Stimulated activated CD8-positive, alpha-beta memory T cell treated with anti-CD3 and anti-CD28 coated beads, Interleukin-2, amount 100 ng/mL, for 1 hour (primary cell): Measurements from ENCODE around the gene SST.
"Not testable (repeated sequence)": the region's sequence is repeated elsewhere in the genome, so short reads cannot be mapped to it uniquely, and the experiment has no call there.

Experiments
- DNase-seq, 2 donors: peaks; one replicate each; pipeline ENCODE4 v3.0.0-alpha.2; 2020; ENCODE audit warnings: low read depth in 2 of 2

SST gene

DNA sequence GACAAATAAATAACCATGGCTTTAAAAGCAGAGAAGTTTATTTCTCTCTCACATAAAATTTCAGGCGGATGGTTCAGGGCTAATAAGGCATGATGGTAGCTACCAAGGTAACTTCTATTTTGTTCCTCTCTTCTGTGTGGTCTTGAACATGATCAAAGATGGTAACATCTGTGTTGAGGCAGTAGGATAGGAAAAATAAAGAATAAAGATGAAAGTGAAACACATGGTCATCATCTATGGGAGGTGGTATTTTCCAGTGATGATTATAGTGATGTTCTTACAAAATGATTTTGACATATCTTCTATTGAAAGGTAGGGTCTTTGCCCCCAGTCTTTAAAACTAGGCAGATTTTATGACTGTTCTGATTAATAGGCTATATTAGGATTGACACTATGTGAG lies 14.2 kb upstream of the SST start:
- no peak for DNase-seq

DNA sequence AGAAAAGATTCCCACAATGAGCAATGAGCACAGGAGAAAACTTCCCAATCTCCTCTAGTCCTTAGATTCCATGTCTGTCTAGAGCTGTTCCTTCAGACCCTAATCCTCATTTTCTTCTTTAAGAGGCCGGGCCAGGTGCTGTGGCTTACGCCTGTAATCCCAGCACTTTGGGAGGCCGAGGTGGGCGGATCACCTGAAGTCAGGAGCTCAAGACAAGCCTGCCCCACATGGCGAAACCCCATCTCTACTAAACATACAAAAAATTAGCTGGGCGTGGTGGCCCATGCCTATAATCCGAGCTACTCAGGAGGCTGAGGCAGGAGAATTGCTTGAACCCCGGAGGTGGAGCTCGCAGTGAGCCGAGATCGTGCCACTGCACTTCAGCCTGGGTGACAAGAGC lies 11.6 kb upstream of the SST start:
- DNase-seq = not testable (repeated sequence)

DNA sequence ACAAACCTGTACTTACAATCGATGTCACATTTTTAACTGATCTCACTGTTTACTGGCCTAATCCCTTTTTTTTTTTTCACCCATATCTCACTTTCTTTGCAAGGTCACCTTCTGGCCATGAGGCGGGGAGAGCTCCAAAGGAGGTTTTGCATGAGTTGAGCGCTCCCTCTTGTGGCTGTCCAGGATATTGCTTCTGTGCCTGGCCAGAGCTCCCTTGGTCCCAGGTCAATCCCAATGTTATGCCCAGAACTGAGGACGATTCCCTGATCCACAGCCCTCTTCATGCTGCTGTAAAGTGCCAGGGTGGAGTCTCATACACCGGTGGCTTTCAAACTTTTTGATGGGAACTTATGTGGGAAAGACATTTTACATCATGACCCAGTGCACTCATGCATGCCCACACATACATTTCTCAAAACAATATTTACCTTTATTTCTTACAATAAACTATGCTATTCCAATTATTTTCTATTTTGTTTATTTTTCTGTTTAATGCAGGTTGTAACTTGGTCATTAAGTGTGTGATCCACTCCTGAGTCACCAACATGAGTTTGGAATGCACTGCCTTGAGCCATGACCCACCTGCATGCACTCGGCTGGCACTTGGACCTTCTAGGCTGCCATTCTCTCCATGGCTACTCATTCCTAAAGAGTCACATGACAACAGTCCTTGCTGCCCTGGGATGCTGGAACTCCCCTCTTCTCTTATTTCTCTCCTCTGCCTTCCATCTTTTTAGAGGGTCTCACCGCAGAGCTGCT lies 9.6 kb upstream of the SST start:
- peak; percentile 27 to 43 for DNase-seq

DNA sequence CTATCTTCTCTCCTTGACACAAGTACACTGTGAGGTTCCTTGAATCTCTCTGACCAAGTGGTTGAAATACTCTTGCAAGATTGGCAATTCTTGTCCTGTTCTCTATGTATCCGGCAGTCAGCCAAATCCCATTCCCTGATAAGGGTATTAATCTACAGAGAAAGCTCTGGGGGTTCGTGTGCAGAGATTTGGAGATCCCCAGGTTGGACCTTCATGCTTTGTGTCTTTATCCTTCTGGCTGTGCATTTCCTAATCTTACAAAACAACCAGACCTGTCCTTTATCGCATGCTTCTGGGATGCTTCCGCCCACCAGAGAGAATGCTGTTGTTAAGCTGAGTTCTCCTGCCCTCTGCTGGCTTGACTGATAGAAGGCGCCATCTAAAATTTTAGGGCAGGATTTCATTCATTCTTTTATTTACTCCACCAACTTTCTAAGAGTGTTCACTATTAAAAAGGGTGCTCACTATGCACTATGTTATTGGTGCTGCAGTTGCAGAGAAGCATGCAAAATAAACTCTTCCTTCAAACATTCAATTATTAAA lies 8.6 kb upstream of the SST start:
- no peak for DNase-seq

DNA sequence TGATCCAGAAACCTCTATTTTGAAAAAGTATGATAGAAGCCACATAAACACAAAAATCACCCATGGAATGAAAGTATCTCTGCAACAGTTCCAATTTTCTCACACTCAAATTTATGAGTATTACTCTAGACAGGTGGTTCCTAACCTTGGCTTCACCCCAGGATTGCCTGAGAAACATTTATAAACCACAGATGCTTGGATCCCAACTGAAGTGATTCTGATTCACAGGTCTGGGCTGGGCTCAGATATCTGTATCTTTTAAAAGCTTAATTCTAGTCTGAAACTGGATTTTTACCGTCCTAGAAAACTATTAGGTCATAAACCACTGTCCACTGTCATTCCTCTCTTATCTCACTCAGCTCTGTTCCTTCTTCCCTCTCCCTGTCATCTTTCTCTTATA lies 7.4 kb upstream of the SST start:
- DNase-seq = no peak

DNA sequence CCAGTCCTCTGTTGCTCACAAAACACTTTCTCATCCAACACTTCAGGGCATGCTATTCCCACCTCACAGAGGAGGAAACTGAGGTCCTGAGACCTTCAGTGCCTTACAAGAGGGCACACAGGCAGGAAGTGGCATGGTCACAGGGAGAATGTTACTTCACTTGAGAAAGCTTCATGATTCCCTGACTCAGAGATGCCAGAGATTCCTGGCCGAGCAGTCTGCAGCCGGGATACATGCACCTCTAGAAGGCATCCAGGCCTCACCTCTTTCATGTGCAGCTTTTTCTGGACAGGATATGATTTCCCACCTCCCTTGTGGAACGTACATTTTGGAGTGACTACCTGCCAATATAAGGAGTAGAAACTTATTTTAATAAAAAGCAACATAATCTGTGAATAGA lies 2.8 kb upstream of the SST start:
- no peak for DNase-seq

DNA sequence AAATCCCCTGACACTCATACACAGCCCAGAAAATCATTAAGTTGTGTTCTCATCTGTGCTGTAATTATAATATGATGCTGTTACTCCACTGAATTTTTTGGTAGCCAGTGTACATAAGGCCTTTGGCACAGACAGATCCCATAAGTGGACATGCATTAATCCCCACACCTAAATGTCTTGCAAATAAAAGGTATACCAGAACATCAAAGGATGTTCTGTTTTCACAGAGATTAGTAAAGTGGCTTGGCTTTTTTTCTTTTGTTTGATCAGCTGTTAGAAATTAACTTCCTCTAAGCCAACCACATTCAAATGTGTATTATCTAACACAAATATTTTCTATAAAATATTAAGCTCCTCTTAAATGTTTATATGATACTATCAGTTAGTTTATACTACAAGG lies 2.7 kb downstream of the SST start:
- no peak for DNase-seq

DNA sequence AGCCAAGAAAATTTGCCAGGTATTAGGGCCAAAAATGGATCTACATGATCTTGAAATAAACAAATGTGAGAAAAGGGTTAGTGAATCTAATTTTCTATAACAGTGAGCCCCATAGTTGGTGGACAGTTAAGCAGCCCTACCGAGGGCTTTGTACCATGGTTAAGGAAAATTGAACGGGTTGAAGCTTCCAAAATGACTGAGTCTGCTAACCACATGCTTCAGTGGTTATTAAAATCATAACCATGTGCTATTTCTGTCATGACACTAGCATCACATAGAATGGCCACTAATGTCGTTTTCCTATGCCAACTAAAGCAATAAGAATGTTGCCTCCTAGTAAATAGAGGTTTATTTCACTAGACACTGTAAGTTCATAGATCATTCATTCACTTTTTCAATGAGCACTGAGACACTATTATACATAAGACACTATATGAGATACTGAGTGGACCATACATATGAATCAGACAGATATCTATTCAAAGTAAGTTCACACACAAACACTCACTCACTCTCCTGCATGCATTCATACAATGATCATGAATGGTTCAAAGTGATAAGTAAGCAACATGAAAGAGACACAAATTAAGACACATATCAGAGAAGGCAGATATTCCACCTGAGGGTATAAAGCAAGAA lies 4.3 kb downstream of the SST start:
- DNase-seq = no peak

DNA sequence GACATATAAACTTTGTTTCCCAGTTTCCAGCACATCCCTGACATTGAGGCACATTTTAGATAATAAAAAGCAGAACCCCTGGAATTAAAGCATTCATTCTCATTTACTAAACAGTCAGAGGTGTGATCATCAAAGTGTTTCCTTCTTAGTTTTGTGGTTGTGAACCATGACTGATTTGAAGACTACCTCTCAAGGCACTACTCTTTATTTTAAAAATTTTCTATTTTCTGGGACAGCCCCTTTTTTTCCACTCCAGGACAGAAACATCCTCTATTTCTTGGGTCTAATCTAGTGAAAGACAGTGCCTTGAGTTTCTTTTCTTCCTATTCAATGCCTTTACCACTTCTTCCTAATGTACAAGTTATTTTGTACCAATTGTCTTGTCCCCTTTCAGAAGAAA lies 5.2 kb downstream of the SST start:
- DNase-seq = no peak

DNA sequence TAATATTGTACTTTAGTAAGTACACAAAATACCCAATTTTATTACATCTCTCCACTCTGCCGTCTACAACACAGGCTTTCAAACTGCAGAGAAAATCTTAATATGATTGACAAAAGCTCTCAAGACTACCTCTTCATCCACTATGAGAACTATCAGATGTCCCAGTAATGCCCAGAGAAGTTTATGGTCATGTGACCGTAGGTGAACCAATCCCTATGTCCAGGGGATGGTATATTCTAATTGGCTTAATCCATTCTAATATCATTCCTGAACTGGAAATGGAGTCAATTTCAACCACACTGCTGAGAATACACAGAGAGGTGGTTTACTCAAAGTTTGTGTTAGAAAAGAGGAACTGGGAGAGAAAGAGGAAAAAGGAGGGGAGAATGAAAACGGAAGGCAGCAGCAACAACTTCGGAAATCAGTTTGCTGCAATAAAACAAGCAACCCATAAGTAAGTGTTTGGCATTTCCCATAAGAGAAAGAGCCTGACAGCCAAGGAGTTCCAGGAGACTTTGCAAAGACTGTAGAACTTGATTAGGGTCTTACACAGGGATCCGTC lies 7.3 kb downstream of the SST start:
- DNase-seq = no peak

DNA sequence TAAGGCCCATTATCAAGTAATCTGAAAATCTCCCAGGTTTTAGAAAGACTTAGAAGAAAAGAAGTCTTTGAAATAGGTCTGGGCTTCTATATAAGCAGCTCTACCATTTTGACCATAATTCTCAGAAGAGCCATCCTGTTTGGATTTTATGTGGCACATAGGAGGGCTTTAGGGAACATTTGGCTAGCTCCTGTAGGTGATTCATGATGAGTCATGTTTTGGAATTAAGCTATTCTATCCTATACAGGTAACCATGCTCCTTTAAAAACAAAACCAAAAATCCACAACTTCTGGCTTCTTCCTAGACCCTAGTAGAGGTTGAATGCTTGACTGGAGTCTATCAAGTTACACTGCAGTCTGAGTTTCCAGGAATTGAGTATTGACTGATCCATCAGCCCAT lies 8.9 kb downstream of the SST start:
- DNase-seq = no peak

DNA sequence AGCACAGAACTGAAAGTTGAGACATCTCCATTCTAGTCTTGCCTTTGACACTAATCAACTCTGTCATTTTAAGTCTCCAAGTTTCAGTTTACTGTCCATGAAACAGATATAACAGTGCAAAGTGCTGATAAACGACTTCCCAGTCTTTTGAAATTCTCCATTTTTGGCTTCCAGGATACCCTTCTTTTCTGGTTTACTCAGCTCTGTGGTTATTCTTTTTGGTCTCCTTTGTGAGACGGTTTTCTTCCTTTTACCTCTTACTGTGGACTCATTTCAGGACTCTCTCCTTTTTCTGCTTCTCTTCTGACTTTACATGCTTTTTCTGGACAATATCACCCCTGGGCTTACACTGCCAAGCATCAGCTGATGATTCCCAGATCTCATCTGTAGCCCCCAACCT lies 18.9 kb downstream of the SST start:
- DNase-seq = no peak

DNA sequence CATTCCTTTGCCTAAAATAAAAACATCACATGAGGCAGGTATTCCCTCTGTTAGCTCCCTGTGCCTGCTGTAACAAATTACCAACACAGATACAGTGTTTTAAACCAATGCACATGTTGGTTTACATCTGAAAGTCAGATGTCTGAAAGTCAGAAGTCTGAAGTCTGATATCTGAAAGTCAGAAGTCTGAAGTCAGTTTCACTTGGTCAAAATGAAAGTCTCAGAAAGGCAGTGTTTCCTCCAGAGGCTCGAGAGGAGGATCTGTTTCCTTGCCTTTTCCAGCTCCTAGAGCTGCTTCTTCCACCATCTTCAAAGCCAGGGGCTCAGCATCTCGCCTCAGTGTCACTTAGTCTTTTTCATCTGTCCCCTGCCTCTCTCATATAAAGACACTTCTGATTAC lies 22.0 kb downstream of the SST start:
- DNase-seq = no peak

DNA sequence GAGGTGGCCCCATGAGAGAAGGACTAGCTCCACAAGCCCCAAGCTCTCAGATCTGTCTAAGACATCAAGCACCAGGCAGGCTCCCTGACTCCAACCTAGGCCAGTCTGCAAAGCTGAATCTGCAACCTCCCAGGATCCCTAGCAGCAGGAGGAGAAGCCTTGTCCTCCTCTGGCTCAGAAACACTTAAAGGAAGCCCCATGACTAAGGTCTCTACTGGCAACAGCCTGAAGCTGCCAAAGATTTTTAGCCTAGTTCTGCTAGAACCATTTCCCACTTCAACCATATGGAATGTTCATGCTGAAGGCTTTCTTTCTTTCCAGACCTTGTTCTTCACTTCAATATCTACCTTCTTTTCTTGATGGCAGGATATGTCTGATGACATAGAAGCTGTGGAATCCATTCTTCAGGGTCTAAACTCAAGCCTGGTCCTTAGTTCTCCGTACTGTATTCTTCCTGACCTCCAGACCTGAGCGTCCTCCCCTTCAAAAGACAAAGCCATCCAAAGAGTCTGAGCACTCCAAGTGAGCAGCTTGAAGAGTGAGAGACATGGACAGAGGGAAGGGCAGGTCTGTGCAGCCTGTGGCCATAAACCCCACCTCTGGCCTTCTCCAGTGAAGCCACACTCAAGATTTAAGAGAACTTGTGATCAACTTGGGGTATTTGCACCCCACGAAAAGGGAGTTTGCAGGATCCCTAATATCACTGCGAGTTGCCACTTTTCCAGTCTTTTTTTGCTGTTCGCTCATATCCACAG lies 23.1 kb downstream of the SST start:
- no peak for DNase-seq

DNA sequence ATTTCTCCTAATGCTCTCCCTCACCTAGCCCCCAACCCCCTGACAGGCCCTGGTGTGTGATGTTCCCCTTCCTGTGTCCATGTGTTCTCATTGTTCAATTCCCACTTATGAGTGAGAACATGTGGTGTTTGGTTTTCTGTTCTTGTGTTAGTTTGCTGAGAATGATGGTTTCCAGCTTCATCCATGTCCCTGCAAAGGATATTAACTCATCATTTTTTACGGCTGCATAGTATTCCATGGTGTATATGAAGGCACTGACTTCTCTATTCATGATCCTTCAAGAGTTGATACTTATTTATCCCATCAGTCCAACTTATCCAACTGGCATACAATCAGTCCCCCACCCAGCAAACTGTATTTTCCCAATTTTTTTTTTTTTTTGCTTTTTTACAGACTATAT lies 24.8 kb downstream of the SST start:
- DNase-seq = not testable (repeated sequence)

DNA sequence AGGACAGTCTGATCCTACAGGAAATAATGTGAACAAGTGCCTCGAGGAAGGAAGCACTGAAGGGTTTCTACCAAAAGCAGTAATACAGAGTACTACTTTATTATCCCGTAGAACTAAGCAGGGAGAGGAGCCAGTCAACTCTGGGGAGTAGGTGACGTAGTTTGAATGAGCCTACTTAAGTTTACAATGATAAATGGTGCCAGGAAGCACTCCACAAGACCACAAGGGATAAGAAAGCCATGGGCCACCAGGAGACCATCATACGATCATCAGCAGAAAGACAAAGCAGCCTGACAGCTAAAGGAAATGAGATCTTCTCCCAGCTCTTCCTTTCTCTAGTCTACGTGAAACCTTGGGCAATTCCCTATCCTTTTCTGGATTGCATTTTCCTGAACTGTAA lies 27.3 kb downstream of the SST start:
- DNase-seq = no peak

DNA sequence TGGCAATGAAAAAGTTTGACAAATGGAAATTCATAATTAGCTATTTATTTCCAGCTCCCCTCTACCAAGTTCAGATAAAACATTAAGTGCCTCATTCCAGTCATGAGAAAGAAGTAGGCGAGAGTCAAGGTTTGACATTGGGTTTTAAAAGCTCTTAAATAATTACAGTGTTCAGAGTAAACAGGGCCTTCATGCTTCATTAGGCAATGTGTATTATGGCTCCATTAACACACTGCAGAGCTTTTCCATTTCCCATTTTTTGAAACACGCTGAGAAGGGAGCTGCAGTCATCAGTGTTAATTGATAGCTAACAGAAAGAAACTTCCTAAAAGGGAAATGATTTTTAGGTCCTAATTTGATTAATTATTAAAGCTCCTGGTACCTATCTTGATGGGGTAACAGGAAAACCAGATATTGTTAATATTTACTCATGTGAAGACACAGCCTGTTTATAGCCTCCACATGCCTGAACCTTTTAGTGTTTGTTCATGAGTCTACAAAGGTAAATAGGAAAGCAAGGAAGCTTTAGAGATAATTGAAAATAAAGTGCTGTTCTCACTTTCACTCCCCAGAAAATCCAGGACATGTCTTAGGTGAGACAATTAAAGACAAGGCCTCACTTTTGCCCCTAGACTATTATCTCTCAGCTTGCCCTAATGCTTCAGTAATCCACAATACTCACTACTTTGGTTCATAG lies 28.7 kb downstream of the SST start:
- no peak for DNase-seq

DNA sequence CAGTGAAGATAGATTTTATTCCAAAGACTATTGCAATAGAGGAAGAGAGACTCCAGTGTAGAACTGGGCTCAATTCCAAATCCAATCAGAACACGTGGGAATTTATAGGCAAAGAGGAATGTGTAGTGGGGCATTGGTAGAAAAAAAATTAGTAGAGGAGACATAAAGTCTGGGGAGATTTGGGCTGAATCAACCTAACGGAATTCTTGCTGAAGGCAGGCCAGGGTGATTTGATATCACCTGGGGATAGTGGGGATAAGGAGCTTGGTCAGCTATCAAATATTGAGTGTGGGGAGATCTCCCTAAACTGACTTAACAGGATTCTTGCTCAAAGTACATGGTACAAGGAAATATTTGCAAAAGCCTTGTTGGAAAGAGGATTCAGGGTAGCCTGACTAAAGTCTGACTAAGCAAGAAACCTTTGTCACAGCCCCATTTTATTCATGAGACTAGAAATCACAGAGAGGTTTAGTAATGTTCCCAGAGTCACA lies 29.6 kb downstream of the SST start:
- no peak for DNase-seq

DNA sequence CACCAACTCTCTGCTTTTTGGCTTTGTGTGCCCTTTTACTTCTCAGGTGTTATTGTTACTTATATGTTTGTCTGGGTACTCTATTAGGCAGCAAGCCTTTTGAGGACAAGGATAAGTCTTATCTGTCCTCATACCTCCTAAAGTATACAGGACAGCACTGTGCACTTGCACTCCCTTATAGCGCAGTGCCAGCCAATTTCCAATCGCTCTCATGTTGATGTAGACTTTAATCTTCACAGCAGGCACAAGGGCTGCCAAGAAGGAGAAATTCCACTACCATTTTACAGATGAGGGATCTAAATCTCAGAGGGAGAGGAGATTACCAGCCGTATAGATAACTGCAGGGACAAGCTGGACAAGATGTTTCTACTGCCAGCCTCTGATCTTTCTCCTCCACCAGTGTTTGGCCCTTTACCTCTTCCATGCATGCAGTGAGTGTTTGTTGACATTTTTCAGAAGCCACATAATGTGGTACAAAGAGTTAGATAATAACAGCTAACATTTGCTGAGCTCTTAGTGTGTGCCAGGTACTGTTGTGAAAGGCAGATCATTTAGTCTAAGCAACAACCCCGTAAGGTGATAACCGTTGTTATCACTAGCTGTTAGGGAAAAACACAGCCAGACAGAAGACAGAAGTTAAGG lies 30.1 kb downstream of the SST start:
- no peak for DNase-seq

DNA sequence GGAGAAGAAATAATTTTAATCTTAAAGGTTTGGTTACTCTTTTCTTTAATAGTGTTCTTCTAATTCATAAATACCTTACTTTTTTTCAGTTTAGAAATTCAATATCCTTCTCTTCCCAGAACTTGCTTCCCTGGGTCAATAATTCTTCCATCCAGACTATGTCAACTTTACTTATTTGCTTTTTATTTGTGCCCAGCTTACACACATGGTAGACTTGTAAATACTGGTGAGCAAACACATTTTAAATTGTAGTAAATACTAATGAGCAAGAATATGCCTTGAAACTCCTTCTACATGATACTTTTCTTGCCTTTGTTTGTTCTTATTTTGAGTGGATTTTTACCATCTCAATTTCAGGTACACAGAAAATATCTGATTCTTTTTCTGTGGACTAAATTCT lies 33.7 kb downstream of the SST start:
- no peak for DNase-seq

DNA sequence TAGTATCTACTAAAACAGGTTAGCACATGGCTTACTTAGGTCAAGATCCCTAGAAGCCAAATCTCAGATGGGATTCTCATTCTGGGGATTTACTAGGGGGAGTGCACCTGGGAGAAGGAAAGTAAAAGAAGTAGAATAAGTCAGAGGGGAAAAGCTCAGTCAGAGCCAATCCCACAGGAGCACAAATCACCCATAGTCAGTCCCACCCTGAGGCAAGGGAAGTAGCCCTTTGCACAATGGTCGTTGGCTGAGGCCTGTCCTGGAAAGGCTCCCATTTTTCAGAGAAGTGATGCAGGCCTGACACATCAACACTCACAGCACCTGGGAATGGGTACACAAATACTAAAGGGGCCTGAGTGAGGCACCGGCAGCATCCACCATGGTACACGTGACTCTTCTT lies 39.8 kb downstream of the SST start:
- DNase-seq = no peak
